ENCODE measurements around the gene SIM1. TPM values are rescaled to one million over a fixed set of nuclear protein-coding genes. Genes with fewer than 3 reads are reported as not detected.

Gene SIM1
- total RNA-seq, 1 donor: 0.36 TPM

DNA sequence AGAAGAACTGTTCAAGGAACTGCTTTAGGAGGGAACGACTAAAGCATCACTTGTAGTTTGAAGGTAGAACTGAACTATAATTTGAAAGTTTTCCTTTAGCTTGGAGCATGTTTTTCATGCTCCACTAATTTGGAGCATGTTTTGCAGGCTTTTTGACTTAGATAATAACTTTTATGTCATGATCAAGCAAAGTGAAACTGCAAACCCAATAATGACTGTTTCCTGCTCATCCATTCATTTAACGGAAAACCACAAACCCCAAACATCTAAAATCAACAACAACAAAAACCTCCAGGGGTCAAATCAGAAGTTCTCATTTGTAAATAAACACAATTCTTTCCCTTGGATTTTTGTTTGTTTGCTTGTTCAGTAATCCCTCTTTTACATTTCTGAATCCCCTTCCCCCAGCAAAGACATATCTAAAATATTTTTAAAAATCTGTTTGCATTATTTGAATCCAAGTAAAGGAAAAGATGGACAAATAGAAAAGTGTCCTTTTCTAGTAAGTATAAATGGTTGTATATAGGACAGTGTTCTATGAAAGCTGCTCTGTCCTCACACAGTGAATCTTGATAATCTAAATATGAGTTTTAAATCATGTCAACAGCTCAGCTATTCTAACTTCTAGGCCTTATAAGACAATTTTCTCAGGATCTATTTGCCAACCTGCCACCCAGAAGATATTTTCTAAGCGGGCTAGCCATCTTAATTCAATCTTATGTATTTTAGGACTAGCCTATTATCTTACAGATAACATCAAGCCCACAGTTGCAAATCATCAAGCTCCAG is 2.6 kb downstream of the SIM1 start:
- Histone ChIP-seq H3K79me2 (ENCODE audit: insufficient read depth, low read length) (no peaks in the 10 kb centered on the region), H3K4me3 (ENCODE audit: insufficient read depth, low read length) (no peak overlapping the region), H3K9me3 (ENCODE audit: low read depth, low read length) (no peaks in the 10 kb centered on the region), H4K20me1 (ENCODE audit: insufficient read depth, low read length) (peaks cover 9% of the 10 kb centered on the region), H3K27me3 (ENCODE audit: insufficient read depth, low read length) (peaks cover 100% of the 10 kb centered on the region), H2AFZ (ENCODE audit: low read length) (no peak overlapping the region), H3K36me3 (ENCODE audit: insufficient read depth, low read length) (no peaks in the 10 kb centered on the region), H3K4me2 (ENCODE audit: insufficient read depth, low read length) (no peak overlapping the region), H3K4me1 (ENCODE audit: insufficient read depth, low read length) (peaks cover 2% of the 10 kb centered on the region), H3K27ac (ENCODE audit: low read depth, low read length) (no peak overlapping the region)
- peak; percentile 86 for DNase-seq (ENCODE audit: insufficient read length, low spot score, missing footprints)
- TF ChIP-seq, protein P1, sequence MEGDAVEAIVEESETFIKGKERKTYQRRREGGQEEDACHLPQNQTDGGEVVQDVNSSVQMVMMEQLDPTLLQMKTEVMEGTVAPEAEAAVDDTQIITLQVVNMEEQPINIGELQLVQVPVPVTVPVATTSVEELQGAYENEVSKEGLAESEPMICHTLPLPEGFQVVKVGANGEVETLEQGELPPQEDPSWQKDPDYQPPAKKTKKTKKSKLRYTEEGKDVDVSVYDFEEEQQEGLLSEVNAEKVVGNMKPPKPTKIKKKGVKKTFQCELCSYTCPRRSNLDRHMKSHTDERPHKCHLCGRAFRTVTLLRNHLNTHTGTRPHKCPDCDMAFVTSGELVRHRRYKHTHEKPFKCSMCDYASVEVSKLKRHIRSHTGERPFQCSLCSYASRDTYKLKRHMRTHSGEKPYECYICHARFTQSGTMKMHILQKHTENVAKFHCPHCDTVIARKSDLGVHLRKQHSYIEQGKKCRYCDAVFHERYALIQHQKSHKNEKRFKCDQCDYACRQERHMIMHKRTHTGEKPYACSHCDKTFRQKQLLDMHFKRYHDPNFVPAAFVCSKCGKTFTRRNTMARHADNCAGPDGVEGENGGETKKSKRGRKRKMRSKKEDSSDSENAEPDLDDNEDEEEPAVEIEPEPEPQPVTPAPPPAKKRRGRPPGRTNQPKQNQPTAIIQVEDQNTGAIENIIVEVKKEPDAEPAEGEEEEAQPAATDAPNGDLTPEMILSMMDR (IDR thresholded peaks at IDR 0.05; ENCODE audit: extremely low read depth, low read depth, low read length): no peak

DNA sequence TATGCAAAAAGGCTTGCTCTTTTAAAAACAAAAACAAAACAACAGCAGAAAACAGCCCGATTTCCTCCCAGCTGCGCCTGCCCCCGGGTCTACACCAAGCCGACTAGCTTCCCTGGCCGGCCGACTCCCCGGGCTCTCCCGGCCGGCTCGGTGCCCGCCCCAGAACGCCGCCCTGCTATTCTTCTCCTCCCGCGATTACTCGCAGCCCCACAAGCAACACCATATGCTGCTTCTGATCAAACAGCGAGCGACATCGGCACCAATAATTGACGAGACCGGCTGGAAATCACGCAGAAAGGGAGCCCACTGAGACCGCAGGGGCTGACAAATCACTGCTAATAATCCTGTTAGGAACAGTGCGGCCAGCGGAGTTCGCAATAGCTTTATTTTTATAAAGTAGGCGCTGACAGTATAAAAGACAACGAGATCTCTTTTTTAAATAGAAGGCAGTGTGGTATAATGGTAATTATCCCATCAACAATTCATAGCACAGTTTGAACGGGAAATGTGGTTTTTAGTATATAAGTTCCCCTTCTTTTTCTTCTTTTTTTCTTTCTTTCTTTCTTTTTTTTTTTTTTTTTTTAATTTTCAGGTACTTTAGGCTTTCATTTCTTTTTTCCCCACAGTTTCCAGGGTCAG is 3.3 kb downstream of the SIM1 start:
- Histone ChIP-seq H3K9me3 (ENCODE audit: low read depth, low read length) (no peaks in the 10 kb centered on the region), H3K4me2 (ENCODE audit: insufficient read depth, low read length) (peak overlapping the region; percentile 29), H3K79me2 (ENCODE audit: insufficient read depth, low read length) (no peaks in the 10 kb centered on the region), H3K4me3 (ENCODE audit: insufficient read depth, low read length) (no peak overlapping the region), H3K36me3 (ENCODE audit: insufficient read depth, low read length) (no peaks in the 10 kb centered on the region), H2AFZ (ENCODE audit: low read length) (no peak overlapping the region), H3K27ac (ENCODE audit: low read depth, low read length) (no peak overlapping the region), H4K20me1 (ENCODE audit: insufficient read depth, low read length) (peaks cover 10% of the 10 kb centered on the region), H3K4me1 (ENCODE audit: insufficient read depth, low read length) (peaks cover 2% of the 10 kb centered on the region), H3K27me3 (ENCODE audit: insufficient read depth, low read length) (peaks cover 100% of the 10 kb centered on the region)
- DNase-seq (ENCODE audit: insufficient read length, low spot score, missing footprints): peak; percentile 65
- TF ChIP-seq, protein P1 (IDR thresholded peaks at IDR 0.05; ENCODE audit: extremely low read depth, low read depth, low read length): no peak

DNA sequence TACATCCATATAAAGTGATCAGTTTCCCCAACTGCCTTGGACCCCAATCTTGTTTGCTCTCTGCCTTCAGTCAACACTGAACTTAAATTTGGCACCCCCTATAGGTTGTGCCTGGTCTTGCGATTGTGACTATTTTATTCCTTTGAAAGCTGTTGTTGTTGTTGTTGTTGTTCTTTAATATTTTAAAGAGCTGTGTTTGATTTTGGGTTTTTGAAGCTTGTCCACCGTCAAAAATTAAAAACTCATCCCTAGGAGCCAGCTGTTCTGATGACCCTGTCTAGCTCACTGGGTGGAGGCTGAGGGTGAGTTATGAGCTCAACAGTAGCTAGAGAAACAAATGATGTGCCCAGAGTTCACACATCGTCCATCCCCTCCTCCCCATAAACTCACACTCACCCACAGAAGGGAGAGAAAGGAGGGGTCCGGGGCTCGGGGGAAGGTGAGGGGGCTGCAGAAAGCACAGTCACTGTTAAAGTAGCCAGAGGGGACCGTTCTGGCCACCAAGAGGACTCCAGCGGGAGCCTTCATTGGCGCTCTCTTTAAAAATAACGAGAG is 4.0 kb downstream of the SIM1 start:
- peaks cover 10% of the 10 kb centered on the region for H4K20me1 ChIP-seq (ENCODE audit: insufficient read depth, low read length)
- peak; percentile 75 for DNase-seq (ENCODE audit: insufficient read length, low spot score, missing footprints)
- TF ChIP-seq, protein P1 (IDR thresholded peaks at IDR 0.05; ENCODE audit: extremely low read depth, low read depth, low read length): peak; percentile 39
- peaks cover 2% of the 10 kb centered on the region for H3K4me1 ChIP-seq (ENCODE audit: insufficient read depth, low read length)
- no peak overlapping the region for H3K27ac ChIP-seq (ENCODE audit: low read depth, low read length)
- H2AFZ ChIP-seq (ENCODE audit: low read length): no peak overlapping the region
- H3K4me3 ChIP-seq (ENCODE audit: insufficient read depth, low read length): no peak overlapping the region
- peaks cover 100% of the 10 kb centered on the region for H3K27me3 ChIP-seq (ENCODE audit: insufficient read depth, low read length)
- no peaks in the 10 kb centered on the region for H3K36me3 ChIP-seq (ENCODE audit: insufficient read depth, low read length)
- H3K4me2 ChIP-seq (ENCODE audit: insufficient read depth, low read length): no peak overlapping the region
- no peaks in the 10 kb centered on the region for H3K9me3 ChIP-seq (ENCODE audit: low read depth, low read length)
- no peaks in the 10 kb centered on the region for H3K79me2 ChIP-seq (ENCODE audit: insufficient read depth, low read length)
